Left hindlimb (tissue), 1 donor: ENCODE measurements around the gene MYL9.

Source experiments
- DNase-seq: peaks from one replicate; pipeline ENCODE4 v3.0.0-alpha.2; 2018

MYL9 gene

GRCh38 chr20:36585410-36586125 is 44.2 kb downstream of the MYL9 start:
- DNase-seq, result no peak

- DNase-seq, result no peak
Measured at GRCh38 chr20:36587388-36588070, 46.2 kb downstream of the MYL9 start.

GRCh38 chr20:36591281-36591680 is 50.0 kb downstream of the MYL9 start:
- DNase-seq, result no peak

- no peak for DNase-seq
Measured at GRCh38 chr20:36591854-36592641, 50.7 kb downstream of the MYL9 start.

DNA sequence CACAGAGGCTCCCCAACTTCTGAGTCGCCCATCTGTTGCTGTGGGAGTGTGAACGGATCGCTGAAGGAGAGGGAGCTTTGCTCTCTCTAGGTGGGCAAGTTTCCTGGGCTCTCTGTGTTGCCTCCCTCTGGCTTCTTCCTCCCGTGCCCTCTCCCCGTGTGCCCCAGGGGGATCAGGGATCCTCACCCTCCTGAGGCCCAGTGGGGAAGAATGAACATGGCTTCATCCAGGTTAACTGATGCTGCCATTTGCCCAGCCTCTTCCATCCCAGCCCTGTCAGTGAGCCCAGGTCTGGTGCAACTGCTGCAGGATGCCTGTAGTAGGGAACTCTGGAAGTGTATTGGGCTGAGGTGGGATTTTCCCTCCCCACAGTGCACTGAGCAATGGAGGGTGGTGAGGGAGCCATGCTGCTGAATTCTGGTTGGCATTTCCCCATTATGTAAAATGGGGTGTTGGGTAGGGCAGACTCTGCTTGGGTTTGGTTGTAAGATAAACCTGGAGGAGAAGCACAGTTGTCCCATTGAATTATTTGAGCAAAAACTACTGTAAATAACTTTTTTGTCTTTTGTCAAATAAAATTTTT is 52.1 kb downstream of the MYL9 start:
- DNase-seq, result no peak

- no peak for DNase-seq
Measured at GRCh38 chr20:36599912-36600345, 58.6 kb downstream of the MYL9 start.
